DOHH2 (cell line): ENCODE measurements around the gene PRR16.

Source experiments
- H3F3A ChIP-seq: fragments of 200-600 bp; sonication (generic), shearing (Covaris generic); 2 replicates; pipeline ENCODE4 v1.6.0; 2016; ENCODE audit warnings: antibody characterized with exemption, mild to moderate bottlenecking; ENCODE audit not compliant: control insufficient read depth, insufficient read depth
- H3K27ac ChIP-seq: fragments of 200-600 bp; sonication (generic); 2 replicates; pipeline ENCODE4 v1.5.1; 2014; ENCODE audit warnings: low read depth, mild to moderate bottlenecking, low read length, moderate library complexity
- H3K27me3 ChIP-seq: fragments of 200-600 bp; sonication (generic); 2 replicates; pipeline ENCODE4 v1.6.1; 2014; ENCODE audit warnings: mild to moderate bottlenecking, low read length, mixed read lengths; ENCODE audit not compliant: control insufficient read depth
- H3K36me3 ChIP-seq: fragments of 200-600 bp; sonication (generic); 2 replicates; pipeline ENCODE4 v1.6.1; 2014; ENCODE audit warnings: mild to moderate bottlenecking, low read length, moderate library complexity, mixed read lengths; ENCODE audit not compliant: control insufficient read depth
- H3K4me1 ChIP-seq: fragments of 200-600 bp; sonication (generic); 2 replicates; pipeline ENCODE4 v1.6.1; 2014; ENCODE audit warnings: mild to moderate bottlenecking, low read length, mixed read lengths; ENCODE audit not compliant: control insufficient read depth
- H3K4me2 ChIP-seq: fragments of 200-600 bp; sonication (generic); 2 replicates; pipeline ENCODE4 v1.6.0; 2014; ENCODE audit warnings: mild to moderate bottlenecking, low read length, moderate library complexity
- H3K4me3 ChIP-seq: fragments of 200-600 bp; sonication (generic); 2 replicates; pipeline ENCODE4 v1.5.1; 2014; ENCODE audit warnings: mild to moderate bottlenecking, low read length, mixed read lengths
- H3K79me2 ChIP-seq: fragments of 200-600 bp; sonication (generic); 2 replicates; pipeline ENCODE4 v1.6.1; 2014; ENCODE audit warnings: mild to moderate bottlenecking, low read length, mixed read lengths; ENCODE audit not compliant: control insufficient read depth
- H3K9me2 ChIP-seq: fragments of 200-600 bp; sonication (generic); replicated peaks from 2 replicates; pipeline ENCODE4 v1.6.1; 2014; ENCODE audit warnings: mild to moderate bottlenecking, low read length, mixed read lengths; ENCODE audit not compliant: control insufficient read depth
- H3K9me3 ChIP-seq: fragments of 200-600 bp; sonication (generic); 2 replicates; pipeline ENCODE4 v1.6.1; 2014; ENCODE audit warnings: antibody characterized with exemption, low read length, mixed read lengths; ENCODE audit not compliant: control insufficient read depth, insufficient read depth
- H4K20me1 ChIP-seq: fragments of 200-600 bp; sonication (generic); 2 replicates; pipeline ENCODE4 v1.6.0; 2014; ENCODE audit warnings: low read depth, mild to moderate bottlenecking, antibody characterized with exemption, low read length, moderate library complexity; ENCODE audit not compliant: control insufficient read depth, insufficient read depth
- CTCF ChIP-seq: fragments of 200-600 bp; sonication (generic); IDR thresholded peaks from one replicate; pipeline ENCODE4 v1.5.1; 2014; ENCODE audit warnings: antibody characterized with exemption, mild to moderate bottlenecking, low read depth, low read length; ENCODE audit not compliant: poor library complexity, severe bottlenecking
- EZH2phosphoT487 ChIP-seq: fragments of 200-600 bp; sonication (generic); IDR thresholded peaks from 2 replicates; pipeline ENCODE4 v1.6.1; 2017; ENCODE audit warnings: borderline replicate concordance, mild to moderate bottlenecking, antibody characterized with exemption, low read length, moderate library complexity, mixed read lengths

The PRR16 gene

GRCh38 chr5:120465436-120465961, 1.4 kb downstream of the PRR16 start:
- H3F3A ChIP-seq = no peaks in the 10 kb centered on the region
- H3K9me2 ChIP-seq = no peaks in the 10 kb centered on the region
- no peak overlapping the region for H3K27ac ChIP-seq
- no peaks in the 10 kb centered on the region for H3K79me2 ChIP-seq
- H4K20me1 ChIP-seq = no peaks in the 10 kb centered on the region
- no peaks in the 10 kb centered on the region for H3K9me3 ChIP-seq
- H3K4me3 ChIP-seq = no peak overlapping the region
- H3K4me2 ChIP-seq = no peak overlapping the region
- H3K27me3 ChIP-seq = no peaks in the 10 kb centered on the region
- no peaks in the 10 kb centered on the region for H3K36me3 ChIP-seq
- no peak for TF ChIP-seq EZH2phosphoT487
- TF ChIP-seq CTCF = no peak
- H3K4me1 ChIP-seq = peaks cover 13% of the 10 kb centered on the region

- no peaks in the 10 kb centered on the region for H3K9me3 ChIP-seq
- H3K27ac ChIP-seq = no peak overlapping the region
- H3K9me2 ChIP-seq = no peaks in the 10 kb centered on the region
- H3F3A ChIP-seq = no peaks in the 10 kb centered on the region
- TF ChIP-seq EZH2phosphoT487 = no peak
- no peak for TF ChIP-seq CTCF
- no peaks in the 10 kb centered on the region for H3K79me2 ChIP-seq
- H3K4me3 ChIP-seq = no peak overlapping the region
- peaks cover 13% of the 10 kb centered on the region for H3K4me1 ChIP-seq
- no peaks in the 10 kb centered on the region for H4K20me1 ChIP-seq
- no peak overlapping the region for H3K4me2 ChIP-seq
- H3K36me3 ChIP-seq = no peaks in the 10 kb centered on the region
- H3K27me3 ChIP-seq = no peaks in the 10 kb centered on the region
These were observed 2.4 kb downstream of the PRR16 start for GRCh38 chr5:120466341-120467006.

- H3K4me2 ChIP-seq = no peak overlapping the region
- H3K4me1 ChIP-seq = no peaks in the 10 kb centered on the region
- H3K79me2 ChIP-seq = no peaks in the 10 kb centered on the region
These were observed 7.9 kb downstream of the PRR16 start for GRCh38 chr5:120471971-120472370.

More at GRCh38 chr5:120471971-120472370, 7.9 kb downstream of the PRR16 start:
- no peaks in the 10 kb centered on the region for H3F3A ChIP-seq
- H3K36me3 ChIP-seq = no peaks in the 10 kb centered on the region
- H3K27ac ChIP-seq = no peak overlapping the region
- no peak overlapping the region for H3K4me3 ChIP-seq
- TF ChIP-seq EZH2phosphoT487 (no peak), CTCF (no peak)
- H3K27me3 ChIP-seq = no peaks in the 10 kb centered on the region
- no peaks in the 10 kb centered on the region for H3K9me2 ChIP-seq
- no peaks in the 10 kb centered on the region for H3K9me3 ChIP-seq
- H4K20me1 ChIP-seq = no peaks in the 10 kb centered on the region
